ENCODE measurements around the gene CCDC54.

DNA sequence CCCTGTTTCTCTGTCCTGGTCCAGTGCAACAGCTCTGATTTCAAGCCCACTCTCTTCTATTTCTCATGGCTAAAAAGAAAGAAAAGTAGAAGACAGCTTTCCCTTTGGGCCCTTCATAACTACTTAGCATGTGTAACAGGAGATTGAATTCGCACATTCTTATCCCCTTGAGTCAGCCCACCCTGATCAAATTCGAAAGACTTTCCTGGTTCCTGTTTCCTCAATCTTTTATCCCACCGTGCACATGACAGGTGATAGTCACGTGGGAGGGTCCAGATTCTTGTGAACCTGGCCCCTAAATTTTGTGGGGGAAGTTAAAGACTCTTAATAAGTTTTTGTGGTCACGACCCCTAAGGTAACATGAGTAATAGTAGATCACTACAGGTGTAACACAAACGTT, 4.7 kb upstream of the CCDC54 start:
- TF ChIP-seq, protein P1, sequence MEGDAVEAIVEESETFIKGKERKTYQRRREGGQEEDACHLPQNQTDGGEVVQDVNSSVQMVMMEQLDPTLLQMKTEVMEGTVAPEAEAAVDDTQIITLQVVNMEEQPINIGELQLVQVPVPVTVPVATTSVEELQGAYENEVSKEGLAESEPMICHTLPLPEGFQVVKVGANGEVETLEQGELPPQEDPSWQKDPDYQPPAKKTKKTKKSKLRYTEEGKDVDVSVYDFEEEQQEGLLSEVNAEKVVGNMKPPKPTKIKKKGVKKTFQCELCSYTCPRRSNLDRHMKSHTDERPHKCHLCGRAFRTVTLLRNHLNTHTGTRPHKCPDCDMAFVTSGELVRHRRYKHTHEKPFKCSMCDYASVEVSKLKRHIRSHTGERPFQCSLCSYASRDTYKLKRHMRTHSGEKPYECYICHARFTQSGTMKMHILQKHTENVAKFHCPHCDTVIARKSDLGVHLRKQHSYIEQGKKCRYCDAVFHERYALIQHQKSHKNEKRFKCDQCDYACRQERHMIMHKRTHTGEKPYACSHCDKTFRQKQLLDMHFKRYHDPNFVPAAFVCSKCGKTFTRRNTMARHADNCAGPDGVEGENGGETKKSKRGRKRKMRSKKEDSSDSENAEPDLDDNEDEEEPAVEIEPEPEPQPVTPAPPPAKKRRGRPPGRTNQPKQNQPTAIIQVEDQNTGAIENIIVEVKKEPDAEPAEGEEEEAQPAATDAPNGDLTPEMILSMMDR (IDR thresholded peaks at IDR 0.05): no peak
- TF ChIP-seq POLR2A (IDR thresholded peaks at IDR 0.05) (no peak), POLR2AphosphoS5 (IDR thresholded peaks at IDR 0.05) (no peak)

All from transverse colon (tissue), 4 donors.